Esophagus squamous epithelium (tissue), 4 donors: ENCODE measurements around the gene ARMC5.

ENCODE experiments used
- CTCF ChIP-seq, 6 experiments: fragments of 450-650 bp in 4 of 6; fragments of 200-600 bp in 2 of 6; sonication (generic) in 2 of 6; IDR thresholded peaks; one replicate each; pipeline ENCODE4 v1.5.1; 2016 to 2019; ENCODE audit warnings: antibody characterized with exemption in 6 of 6, mild to moderate bottlenecking in 4 of 6, moderate library complexity in 4 of 6
- POLR2A ChIP-seq, 4 donors: fragments of 450-650 bp; IDR thresholded peaks; one replicate each; pipeline ENCODE4 v1.6.1; 2017; ENCODE audit warnings: antibody characterized with exemption in 4 of 4, mild to moderate bottlenecking in 4 of 4, moderate library complexity in 3 of 4

- TF ChIP-seq CTCF (IDR thresholded peaks at IDR 0.05), result no peak
- TF ChIP-seq POLR2A (IDR thresholded peaks at IDR 0.05), result no peak
These were observed 19.7 kb downstream of the ARMC5 start for GRCh38 chr16:31478956-31479355.
